Measurements from ENCODE around the gene SLC35F1. TPM values are rescaled to one million over a fixed set of nuclear protein-coding genes. Genes with fewer than 3 reads are reported as not detected.

SLC35F1 gene
- polyA plus RNA-seq, 1 donor (not counting 4 experiments of a cell fraction or from before 2014, with no cell fraction given), result not detected

- TF ChIP-seq CTCF (optimal IDR thresholded peaks at IDR 0.05 in 1 of 3, IDR thresholded peaks at IDR 0.05 in 1 of 3, conservative IDR thresholded peaks at IDR 0.05 in 1 of 3; ENCODE audit: extremely low read depth in 1 of 3, insufficient read depth in 2 of 3, low read length in 3 of 3) (no peak), EZH2 (IDR thresholded peaks at IDR 0.05; ENCODE audit: low read length) (no peak)
- Histone ChIP-seq H3K9ac (ENCODE audit: control insufficient read depth, extremely low read depth, insufficient read depth, low read length) (no peak overlapping the region), H4K20me1 (ENCODE audit: control insufficient read depth, extremely low read depth, insufficient read depth, low read length) (no peaks in the 10 kb centered on the region), H2AFZ (ENCODE audit: control insufficient read depth, low read length) (no peak overlapping the region), H3K9me3 (ENCODE audit: control insufficient read depth, low read depth, low read length) (no peaks in the 10 kb centered on the region), H3K36me3 (ENCODE audit: control insufficient read depth in 2 of 2, extremely low read depth in 1 of 2, insufficient read depth in 2 of 2, low read length in 2 of 2) (no peaks in the 10 kb centered on the region), H3K27me3 (ENCODE audit: control insufficient read depth, extremely low read depth, insufficient read depth, low read length) (no peaks in the 10 kb centered on the region), H3K4me3 (ENCODE audit: control insufficient read depth in 2 of 3, extremely low read depth in 1 of 3, insufficient read depth in 2 of 3, low read depth in 1 of 3, low read length in 3 of 3) (no peak overlapping the region), H3K9me1 (ENCODE audit: control insufficient read depth, extremely low read depth, insufficient read depth, low read length) (no peaks in the 10 kb centered on the region), H3K4me1 (ENCODE audit: control insufficient read depth, extremely low read depth, insufficient read depth, low read length) (no peaks in the 10 kb centered on the region), H3K4me2 (ENCODE audit: control insufficient read depth, extremely low read depth, insufficient read depth, low read depth, low read length) (no peak overlapping the region), H3K79me2 (ENCODE audit: control insufficient read depth, insufficient read depth, low read length) (no peaks in the 10 kb centered on the region), H3K27ac (ENCODE audit: control insufficient read depth, insufficient read depth, low read length) (no peak overlapping the region)
- no peak for FAIRE-seq
- no peak for DNase-seq (ENCODE audit: low read depth, low spot score)
- dilution Hi-C loops (cut with MboI; ENCODE audit: extremely low pct_ligation_motif_present, low sequenced_read_pairs), result no loop called here
Measured at GRCh38 chr6:118277631-118278030, 370.6 kb downstream of the SLC35F1 start.

GRCh38 chr6:118280210-118280609 is 373.1 kb downstream of the SLC35F1 start:
- Histone ChIP-seq H3K36me3 (ENCODE audit: control insufficient read depth in 2 of 2, extremely low read depth in 1 of 2, insufficient read depth in 2 of 2, low read length in 2 of 2) (no peaks in the 10 kb centered on the region), H3K4me1 (ENCODE audit: control insufficient read depth, extremely low read depth, insufficient read depth, low read length) (no peaks in the 10 kb centered on the region), H3K9me3 (ENCODE audit: control insufficient read depth, low read depth, low read length) (no peaks in the 10 kb centered on the region), H3K4me3 (ENCODE audit: control insufficient read depth in 2 of 3, extremely low read depth in 1 of 3, insufficient read depth in 2 of 3, low read depth in 1 of 3, low read length in 3 of 3) (no peak overlapping the region), H3K4me2 (ENCODE audit: control insufficient read depth, extremely low read depth, insufficient read depth, low read depth, low read length) (no peak overlapping the region), H3K79me2 (ENCODE audit: control insufficient read depth, insufficient read depth, low read length) (no peaks in the 10 kb centered on the region), H3K9ac (ENCODE audit: control insufficient read depth, extremely low read depth, insufficient read depth, low read length) (no peak overlapping the region), H3K27ac (ENCODE audit: control insufficient read depth, insufficient read depth, low read length) (no peak overlapping the region), H2AFZ (ENCODE audit: control insufficient read depth, low read length) (no peak overlapping the region), H3K9me1 (ENCODE audit: control insufficient read depth, extremely low read depth, insufficient read depth, low read length) (no peaks in the 10 kb centered on the region), H3K27me3 (ENCODE audit: control insufficient read depth, extremely low read depth, insufficient read depth, low read length) (no peaks in the 10 kb centered on the region), H4K20me1 (ENCODE audit: control insufficient read depth, extremely low read depth, insufficient read depth, low read length) (no peaks in the 10 kb centered on the region)
- TF ChIP-seq CTCF (optimal IDR thresholded peaks at IDR 0.05 in 1 of 3, IDR thresholded peaks at IDR 0.05 in 1 of 3, conservative IDR thresholded peaks at IDR 0.05 in 1 of 3; ENCODE audit: extremely low read depth in 1 of 3, insufficient read depth in 2 of 3, low read length in 3 of 3) (no peak), EZH2 (IDR thresholded peaks at IDR 0.05; ENCODE audit: low read length) (no peak)
- FAIRE-seq, result no peak
- dilution Hi-C loops (cut with MboI; ENCODE audit: extremely low pct_ligation_motif_present, low sequenced_read_pairs), result no loop called here
- DNase-seq (ENCODE audit: low read depth, low spot score), result no peak
